ENCODE data around the gene CD96.
"Not testable (repeated sequence)": the region's sequence is repeated elsewhere in the genome, so short reads cannot be mapped to it uniquely, and the experiment has no call there.

Gene CD96

DNA sequence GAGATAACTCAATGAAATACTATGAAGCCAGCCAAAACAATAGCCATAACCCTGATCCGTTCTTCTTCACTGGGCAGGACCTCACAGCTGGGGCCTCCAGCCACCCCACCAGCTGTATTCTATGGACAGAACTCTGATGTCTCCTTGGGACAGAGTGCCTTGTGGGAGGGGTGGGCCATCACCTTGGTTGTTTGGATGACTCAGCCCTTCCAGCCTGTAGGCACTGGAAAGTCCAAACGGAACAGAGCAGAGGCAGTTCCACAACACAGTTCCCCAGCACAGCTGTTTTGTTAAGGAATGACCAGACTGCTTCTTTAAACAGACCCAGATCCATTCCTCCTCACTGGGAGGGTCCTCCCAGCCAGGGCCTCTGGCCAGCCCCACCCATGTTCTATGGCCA, 85.1 kb downstream of the CD96 start:
- DNase-seq (ENCODE audit: low read depth) = no peak

DNA sequence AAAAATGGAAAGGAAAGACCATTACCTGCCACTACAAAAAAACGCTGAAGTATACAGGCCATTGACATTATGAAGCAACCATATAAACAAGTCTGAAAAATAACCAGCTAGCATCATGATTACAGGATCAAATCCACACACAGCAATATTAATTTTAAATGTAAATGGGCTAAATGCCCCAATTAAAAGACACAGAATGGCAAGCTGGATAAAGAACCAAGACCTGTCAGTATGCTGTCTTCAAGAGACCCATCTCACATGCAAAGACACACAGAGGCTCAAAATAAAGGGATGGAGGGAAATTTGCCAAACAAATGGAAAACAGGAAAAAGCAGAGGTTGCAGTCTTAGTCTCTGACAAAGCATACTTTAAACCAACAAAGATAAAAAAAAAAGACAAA, 87.0 kb downstream of the CD96 start:
- DNase-seq (ENCODE audit: low read depth) = not testable (repeated sequence)

DNA sequence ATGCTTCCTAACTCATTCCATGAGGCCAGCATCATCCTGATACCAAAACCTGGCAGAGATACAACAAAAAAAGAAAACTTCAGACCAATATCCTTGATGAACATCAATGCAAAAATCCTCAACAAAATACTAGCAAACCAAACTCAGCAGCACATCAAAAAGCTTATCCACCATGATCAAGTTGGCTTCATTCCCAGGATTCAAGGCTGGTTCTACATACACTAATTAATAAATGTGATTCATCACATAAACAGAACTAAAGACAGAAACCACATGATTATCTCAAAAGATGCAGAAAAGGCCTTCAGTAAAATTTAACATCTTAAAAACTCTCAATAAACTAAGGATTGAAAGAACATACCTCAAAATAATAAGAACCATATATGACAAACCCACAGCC, 88.6 kb downstream of the CD96 start:
- DNase-seq (ENCODE audit: low read depth) = not testable (repeated sequence)

DNA sequence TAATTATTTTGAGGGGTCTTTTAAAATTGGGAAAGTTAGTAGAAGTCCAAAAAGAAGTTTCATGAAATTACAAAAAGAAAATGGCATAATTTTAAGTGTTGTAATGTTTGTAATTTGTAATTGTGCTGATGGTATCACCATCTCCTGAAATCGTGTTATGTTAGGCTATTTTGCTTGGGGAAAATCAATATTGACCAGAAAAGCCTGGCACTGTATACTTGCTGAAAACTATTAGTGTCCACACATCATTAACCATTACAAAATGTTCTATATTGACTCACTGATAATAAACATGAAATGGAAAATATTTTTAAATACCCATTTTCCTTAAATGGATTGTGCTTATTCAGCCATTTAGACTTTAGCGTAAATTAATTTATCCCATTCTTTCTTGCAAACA, 93.4 kb downstream of the CD96 start:
- no peak for DNase-seq (ENCODE audit: low read depth)

DNA sequence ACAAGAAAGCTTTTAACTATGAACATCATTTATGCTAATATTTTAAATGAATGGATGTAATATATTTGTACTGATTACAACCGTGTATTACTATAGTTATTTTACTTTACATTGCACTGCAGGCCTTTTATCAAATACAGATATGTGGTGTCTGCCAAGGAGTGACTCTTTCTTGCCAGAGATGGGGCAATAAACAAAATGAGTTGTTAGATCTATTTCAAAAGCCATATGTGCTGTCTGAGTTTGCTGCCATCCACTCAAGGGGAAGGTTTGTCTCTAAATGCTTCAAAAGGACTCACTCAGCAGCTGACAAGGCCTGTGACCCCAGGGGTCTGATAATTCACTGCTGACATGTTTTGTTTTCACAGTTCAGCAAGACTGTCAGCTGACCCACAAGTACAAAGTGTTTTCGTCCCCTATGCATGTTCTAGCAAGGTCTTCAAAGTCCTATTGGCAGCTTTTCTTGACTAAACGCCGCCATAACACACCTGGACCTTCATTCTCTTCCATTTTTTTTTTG, 94.4 kb downstream of the CD96 start:
- no peak for DNase-seq (ENCODE audit: low read depth)

DNA sequence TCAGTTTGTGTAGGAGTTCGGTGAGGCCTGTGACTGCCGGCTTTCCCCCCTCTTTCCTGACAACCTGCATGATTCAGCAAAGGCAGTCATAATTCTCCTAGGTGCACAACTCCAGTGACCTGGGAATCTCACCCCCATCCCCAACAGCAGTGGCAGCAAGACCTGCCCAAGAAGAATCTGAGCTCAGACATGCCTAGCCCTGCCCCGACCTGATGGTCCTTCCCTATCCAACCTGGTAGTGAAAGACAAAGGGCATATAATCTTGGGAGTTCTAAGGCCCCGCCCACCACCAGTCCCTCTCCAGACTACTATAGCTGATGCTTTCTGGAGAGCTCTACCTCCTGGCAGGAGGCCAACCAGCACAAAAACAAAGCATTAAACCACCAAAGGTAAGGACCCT, 97.3 kb downstream of the CD96 start:
- DNase-seq (ENCODE audit: low read depth) = no peak

DNA sequence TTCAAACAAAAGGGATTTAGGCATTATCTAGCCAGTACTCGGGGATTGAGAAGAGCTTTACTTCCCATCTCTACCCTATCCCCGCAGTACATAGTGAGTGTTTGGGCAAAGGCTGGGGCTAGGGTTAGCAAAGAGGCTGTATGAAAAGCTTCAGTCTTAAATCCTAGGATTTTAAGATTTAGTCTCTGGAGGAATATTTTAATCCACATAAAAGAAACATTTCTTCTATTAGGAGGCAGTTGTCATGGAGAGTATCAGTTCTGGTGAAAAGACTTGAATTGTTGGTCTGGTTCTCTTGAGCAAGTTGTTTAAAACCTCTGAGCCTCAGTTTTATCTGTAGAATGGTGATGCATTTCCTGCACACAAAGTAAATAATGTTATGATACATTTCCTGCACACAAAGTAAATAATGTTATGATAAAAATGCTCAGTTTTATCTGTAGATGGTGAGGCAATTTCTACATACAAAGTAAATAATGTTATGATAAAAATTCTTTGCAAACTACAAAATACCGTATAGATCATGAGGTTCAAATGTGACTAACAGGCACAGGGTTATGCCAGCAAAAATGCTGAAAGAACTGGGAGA, 107.1 kb downstream of the CD96 start:
- no peak for DNase-seq (ENCODE audit: low read depth)

DNA sequence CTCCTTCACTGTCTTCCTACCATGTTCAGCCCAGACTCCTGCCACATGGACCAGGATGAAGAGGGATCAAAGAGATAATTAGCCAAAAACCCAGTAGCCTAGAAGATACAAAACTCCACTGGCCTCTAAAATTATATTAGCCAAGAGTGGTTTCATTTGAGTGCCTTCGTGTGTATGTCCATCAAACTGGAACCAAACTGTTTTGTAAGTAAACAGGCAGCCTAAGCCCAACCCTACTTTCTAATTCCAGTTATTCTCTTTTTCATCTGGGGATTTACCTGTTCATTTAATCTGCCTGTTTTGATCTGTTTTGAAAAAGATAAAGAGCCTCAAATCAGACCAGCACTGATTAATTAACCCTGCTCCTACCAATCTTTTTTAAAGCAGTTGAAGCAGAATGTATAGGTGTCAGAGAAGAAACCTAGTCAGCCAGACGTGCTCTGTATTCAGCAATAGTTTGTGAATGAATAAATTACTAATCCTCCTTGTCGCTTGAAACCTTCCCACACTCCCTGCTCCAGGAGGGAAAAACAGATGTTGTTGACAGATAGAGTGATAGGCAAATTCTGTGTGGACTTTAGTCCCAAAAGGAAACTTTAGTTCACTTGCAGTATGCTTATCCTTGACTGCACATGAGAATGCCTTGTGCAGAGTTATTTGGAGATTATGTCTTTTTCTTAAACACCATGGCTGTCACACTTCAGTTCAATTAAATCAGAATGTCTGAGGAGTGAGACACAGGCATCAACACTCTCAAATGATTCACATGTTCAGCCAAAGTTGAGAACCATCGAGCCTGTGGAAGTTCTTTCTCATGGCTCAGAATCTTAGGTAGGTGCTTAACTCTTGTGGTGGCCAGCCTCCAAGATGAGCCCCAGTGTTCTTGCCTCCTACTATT, 108.6 kb downstream of the CD96 start:
- no peak for DNase-seq (ENCODE audit: low read depth)

DNA sequence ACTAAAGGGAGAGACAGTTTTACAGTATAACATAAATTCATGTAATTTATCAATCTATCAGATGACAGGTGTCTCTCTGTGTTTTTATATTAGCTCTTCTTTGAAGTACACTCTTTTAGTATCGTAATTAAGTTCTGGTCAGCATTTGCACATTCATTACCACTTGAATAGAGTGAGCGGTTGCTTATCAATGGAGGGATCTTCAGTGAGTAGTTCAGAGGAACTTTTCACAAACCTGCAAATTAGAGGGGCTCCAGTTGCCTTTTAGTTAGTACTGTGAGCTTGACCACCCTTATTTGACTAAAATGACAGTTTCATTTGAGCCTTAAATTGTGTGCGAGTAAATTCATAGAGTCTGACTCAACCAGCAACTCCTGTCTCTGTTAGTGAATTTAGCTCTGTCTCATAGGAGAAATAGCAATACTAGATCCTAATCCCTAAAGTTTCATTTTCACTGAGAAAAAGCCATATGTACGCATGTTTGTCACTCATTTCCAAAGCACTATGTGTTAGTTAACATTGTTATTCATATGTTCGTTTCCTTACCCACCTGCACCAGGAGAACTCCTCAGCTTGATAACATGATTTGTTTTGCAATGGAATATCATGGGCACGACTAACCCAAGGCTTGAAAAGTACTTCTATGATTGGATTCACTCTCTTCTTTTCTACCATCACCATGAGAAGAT, 110.6 kb downstream of the CD96 start:
- DNase-seq (ENCODE audit: low read depth) = no peak

DNA sequence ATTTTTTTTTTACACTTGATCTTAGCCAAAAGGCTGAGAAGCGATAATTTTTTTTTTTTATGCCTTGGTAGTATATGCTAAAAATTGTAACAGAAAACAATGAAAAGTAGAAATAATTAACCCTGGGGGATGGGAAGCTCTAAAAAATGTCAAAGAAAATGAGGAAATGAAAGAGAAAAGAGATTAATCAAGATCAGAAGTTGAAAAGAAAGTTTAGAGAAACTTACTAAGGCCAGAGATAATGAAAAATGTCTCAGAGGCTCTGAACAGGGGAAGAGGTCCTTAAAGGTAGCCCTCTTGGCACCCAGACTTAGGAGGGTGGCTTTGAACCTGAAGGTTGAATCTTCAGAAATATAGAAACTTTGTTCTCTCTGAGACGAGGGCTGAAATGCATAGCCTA, 111.8 kb downstream of the CD96 start:
- no peak for DNase-seq (ENCODE audit: low read depth)

DNA sequence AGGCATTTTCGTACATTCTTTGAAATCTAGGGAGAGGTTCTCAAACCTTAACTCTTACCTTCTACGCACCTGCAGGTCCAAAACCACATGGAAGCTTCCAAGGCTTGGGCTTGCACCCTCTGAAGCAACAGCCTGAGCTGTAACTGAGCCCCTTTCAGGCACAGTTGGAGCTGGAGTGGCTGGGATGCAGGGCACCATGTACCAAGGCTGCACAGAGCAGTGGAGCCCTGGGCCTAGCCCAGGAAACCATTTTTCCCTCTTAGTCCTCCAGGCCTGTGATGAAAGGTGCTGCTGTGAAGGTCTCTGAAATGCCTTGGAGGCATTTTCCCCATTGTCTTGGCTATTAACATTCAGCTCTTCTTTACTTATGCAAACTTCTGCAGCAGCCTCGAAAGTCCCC, 120.0 kb downstream of the CD96 start:
- no peak for DNase-seq (ENCODE audit: low read depth)

DNA sequence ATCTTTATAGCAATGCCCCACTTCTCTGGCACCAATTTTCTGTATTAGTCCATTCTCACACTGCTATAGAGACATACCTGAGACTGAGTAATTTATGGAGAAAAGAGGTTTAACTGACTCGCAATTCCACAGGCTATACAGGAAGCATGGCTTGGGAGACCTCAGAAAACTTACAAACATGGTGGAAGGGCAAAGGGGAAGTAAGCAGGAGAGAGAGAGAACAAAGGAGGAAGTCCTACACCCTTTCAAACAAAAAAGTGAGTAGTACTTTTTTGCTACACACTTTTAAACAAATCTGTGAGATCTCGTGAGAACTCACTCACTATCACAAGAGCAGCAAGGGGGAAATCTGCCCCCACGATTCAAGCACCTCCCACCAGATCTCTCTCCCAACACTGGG, 120.9 kb downstream of the CD96 start:
- DNase-seq (ENCODE audit: low read depth) = no peak

DNA sequence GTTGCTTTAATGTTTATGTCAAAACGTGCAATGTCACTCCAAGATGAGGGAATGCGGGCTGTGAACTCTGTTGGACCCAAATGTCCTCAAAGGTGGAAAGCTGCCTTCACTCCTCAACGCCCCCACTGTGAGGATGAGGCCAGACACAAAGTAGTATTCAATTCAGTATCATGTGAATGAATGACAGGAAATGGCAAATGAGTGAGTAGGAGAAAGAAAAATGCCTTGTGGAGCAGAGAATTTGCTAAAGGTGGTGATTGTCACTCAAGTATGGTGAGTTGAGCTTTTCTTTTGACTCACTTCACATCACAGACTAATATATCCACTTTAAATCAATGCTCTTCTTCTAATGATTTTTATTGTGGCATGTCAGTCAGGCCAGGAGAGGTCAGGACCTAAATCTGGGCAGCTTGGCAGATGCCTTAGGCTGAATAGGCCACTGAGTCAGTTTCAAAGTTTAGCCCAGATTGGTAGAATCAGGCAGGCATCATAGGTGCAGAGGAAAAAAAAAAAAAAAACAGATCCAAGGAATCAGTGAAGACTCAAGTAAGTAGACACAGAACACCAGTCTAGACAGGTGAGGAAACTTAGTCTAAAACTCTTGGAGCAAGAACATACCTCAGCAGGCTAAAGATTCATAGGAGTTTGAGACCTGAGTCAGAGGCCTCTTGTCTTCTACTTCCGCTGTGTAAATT, 124.2 kb downstream of the CD96 start:
- DNase-seq (ENCODE audit: low read depth) = no peak

DNA sequence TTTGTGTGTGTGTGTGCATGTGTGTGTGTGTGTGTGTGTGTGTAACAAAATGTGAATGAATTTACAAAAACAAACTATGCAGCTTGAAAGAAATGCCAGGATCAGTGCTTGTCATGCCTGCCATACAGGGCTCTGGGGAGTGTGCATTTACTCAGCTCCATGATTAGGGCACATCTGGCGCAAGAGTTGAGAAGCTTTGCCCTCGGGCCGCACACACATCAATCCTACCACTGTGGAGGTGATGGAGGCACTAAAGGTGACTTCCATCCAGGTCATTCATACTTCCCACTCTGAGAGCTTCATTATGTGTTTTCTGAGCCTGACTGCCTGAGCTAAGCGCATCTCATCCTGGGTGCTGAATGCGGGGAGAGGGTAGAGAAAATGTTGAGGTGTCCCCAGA, 125.2 kb downstream of the CD96 start:
- no peak for DNase-seq (ENCODE audit: low read depth)

DNA sequence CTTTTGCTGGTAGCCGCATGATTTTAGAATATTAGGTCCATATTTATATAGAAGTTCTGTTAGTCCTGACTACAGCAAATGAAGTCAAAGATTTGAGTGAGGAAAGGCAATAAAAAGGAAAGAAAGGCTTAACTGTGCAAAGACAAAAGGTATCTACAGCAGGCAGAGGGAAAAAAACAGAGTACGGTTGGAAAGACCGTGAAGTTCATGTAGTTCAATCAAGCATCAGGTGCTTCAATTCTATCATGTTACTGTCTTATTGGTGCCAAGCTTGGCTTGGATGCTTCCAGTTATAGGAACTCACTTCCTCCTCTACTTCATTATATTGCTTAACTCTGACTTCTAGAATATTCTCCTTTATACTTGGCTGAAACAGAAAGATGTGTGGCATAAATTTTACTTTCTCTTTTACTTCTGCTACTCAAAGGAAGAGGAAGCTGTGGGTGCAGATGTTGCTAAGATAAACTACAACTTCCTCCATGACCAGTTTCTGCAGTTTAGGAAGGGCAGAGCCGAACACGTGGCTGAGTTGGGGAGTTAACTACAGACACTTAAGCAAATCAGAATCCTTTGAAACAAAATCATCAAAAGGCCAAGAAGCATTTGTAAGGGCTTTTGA, 125.7 kb downstream of the CD96 start:
- DNase-seq (ENCODE audit: low read depth) = peak; percentile 45

DNA sequence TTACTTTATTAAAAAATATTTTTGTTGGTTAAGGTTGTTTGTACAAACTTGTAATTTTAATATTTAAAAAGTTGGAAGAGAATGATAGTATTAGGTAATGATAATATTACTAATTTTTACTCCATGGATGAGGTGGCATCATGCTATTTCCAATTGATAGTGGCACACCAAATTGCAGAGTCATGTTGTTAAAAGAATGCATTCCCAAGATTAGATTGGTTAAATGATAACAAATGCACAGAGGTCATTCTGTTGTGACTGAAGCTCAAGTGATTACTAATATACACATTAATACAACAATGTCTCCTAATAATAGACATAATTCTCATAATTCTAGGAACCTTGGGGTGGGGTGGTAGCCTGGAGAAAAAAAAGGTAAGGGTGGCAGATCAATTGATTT, 126.3 kb downstream of the CD96 start:
- no peak for DNase-seq (ENCODE audit: low read depth)

DNA sequence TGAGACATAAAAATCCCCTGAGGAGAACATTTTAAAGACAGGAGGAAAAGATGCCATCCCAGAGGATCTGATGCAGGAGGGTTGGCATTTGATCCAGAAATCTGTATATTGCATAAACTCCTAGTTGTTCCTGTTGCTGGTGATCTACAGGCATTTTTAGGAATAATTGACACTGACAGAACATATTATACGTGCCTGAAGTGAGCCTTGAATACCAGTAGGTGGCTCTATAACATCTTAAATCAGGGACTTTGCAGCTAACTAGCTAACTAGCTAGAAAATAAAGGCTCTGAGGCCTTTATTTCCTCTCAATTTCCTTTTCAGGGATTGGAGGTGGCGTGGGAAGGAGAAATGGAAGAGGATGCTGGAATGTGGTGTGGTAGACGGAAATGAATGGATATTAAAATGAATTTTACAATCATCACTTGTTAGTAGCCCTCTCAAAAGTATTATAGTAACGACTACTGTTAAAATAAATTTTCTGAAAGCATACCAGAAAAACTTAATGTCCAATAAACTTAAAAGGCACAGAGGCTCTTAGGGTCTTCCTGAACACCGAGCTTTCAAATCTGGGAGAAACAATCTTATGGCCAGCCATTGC, 127.0 kb downstream of the CD96 start:
- DNase-seq (ENCODE audit: low read depth) = no peak

DNA sequence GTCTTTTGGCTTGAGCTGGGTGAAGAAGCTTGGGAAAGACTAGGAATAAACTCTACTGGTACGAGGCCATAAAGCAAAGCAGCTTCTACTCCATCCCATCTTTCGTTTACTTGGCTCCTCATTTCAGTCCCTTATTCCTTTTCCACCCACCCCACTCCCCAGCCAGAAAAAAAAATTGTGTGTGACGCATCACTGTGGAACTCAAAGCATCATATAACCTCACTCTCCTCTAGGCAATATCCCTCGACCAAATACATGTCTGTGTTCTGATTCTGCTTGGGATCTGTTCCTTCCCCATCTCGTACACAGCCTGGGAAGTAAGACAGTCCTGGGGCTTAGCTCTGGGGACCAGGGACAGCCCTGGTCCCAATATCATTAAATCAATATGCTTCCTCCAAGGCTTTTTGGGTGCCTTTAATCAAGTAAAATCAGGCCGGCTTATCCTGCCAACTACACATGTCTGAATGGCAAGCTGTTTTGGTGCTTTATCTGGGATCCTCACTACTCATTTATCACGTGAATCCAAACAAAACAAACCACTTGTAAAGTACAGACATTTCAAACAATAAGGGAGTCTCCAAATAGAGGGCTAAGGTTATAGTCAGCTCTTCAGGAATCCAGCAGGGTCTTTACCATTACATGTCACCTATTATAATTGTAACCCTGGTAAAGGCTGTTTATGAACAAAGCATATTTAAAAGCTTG, 128.1 kb downstream of the CD96 start:
- no peak for DNase-seq (ENCODE audit: low read depth)

DNA sequence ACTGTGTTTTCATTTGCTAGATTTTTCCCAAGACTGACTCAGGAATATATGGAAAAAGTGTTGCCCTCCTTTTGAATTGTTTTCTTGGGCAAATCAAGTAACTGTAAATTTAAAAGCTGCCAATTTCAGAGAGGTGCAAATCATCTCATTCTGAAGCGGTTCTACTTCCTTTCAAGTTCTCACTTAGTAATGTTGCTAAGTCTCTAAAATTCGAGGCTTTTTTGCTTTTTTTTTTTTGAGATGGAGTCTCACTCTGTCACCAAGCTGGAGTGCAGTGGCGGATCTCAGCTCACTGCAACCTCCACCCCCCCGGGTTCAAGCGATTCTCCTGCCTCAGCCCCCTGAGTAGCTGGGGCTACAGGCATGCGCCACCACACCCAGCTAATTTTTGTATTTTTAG, 130.5 kb downstream of the CD96 start:
- not testable (repeated sequence) for DNase-seq (ENCODE audit: low read depth)

DNA sequence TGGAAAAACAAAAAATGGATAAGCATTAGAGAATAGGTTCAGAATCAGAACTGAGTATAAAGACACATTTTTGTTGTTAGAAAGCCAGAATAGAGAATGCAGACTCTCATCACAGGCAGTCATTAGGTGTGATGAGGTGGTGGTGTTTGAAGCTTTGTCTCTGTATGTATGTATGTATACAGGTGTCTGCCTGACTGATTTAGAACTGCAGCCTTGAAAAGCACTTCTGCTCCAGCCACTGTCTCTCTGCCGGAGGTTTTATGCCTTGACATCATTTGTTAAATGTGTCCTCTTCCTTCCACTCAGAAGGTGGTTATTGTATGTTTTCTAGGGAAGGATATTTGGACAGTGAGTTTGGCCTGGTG, 133.8 kb downstream of the CD96 start:
- DNase-seq (ENCODE audit: low read depth) = no peak
